Hepatic stellate cell (primary cell): ENCODE results near the gene SPRY4.
"Not testable (repeated sequence)": the region's sequence is repeated elsewhere in the genome, so short reads cannot be mapped to it uniquely, and the experiment has no call there.

Experiments used
- DNase-seq: peaks from one replicate; pipeline ENCODE4 v3.0.0; 2011; ENCODE audit warnings: low spot score

SPRY4 gene

DNA sequence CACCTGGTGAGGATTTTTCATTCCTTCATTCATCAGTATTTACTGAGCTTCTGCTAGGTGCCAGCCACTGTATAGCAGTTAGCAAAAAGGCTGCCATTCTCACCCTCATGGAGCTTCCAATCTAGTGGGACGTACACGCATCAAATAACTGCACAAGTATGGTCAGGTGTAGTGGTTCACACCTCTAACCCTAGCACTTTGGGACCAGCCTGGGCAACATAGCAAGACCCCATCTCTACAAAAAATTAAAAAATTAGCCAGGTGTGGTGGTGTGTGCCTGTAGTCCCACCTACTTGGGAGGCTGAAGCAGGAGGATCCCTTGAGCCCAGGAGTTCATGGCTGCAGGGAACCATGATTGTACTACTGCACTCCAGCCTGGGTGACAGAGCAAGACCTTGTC, 8.9 kb upstream of the SPRY4 start:
- DNase-seq = not testable (repeated sequence)

DNA sequence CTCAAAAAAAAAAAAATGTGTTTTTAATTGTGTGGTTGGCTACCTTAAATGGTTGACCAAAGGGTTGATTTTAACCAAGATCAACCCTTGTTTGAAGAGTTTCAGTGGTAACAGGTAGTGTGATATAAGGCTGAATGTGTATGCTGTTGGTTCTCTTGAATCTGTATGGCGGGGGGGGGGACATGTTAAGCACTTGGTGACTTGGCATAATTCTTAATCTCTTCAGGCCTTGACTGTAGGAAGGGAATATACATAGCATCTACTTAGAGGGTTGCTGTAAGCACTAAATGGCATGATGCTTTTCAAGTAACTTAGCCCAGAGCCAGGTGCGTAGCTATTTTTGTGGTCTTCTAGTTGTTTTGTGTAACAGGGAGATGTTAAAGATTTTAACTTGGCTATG, 5.6 kb upstream of the SPRY4 start:
- DNase-seq = no peak

DNA sequence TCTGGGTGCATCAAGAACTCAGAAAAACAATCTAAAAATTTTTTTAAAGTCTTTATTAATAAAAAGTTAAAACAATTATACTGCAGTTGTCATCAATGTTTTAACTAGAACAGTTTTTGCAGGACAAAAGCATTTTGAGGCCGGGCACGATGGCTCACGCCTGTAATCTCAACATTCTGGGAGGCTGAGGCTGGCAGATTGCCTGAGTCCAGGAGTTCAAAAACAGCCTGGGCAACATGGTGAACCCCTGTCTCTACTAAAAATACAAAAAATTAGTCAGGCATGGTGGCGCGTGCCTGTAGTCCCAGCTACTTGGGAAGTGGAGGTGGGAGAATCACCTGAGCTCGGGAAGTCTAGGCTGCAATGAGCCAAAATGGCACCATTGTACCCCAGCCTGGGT, 5.2 kb upstream of the SPRY4 start:
- DNase-seq = no peak

DNA sequence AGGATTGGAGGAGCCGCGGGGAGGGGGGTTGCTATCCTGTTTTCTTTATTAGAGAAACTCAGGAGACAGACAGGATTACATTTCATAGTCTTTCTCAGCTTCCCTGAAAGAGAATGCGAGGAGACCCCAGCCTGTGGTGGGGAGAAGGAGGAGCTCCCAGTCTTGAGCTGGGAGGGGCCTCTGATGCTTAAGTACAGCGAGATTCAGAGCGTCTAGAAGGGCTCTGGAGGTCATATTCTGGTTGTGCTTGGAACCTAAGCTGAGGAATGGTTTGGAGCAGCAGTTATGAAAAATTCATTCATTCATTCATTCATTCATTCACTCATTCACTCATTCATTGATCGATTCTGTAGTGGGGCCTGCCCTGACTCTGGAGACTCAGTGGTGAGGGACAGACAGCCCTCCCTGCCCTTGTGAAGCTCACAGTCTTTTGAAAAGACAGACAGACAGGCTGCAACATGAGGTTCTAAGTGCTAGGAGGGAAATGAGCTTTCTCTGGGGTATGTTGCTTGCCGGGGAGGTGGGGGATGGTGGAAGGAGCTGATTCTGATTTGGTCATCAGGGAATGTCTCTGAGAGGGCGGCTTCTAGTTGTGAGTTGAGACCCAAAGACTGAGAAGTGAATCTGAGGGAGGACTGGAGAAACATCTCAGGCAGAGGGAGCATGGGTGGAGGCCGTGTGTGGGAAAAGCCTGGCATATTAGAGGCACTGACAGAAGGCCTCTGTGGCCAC, 2.5 kb upstream of the SPRY4 start:
- DNase-seq = peak; percentile 73

DNA sequence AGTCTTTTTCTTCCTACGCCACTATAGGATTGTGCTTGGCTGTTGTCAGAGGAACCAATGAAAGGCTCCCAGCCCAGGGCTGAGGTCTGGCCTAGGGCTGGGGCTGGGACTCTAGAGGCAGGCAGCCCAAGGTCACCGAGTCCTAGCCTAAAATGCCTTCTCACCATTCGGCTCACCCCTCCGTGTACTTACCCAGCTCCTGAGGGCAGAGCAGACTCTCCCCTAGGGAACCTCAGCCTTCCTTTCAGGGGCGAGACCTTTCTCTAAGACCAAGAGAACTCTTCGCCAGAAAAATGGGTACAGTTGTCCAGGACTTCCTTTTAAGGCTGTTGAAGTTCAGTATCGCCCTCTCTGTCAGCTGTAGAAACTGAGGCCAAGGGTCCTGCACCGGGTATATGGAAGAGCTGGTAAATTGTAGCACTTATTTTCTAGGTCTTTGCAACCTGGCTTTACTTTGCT, 1.7 kb upstream of the SPRY4 start:
- no peak for DNase-seq

DNA sequence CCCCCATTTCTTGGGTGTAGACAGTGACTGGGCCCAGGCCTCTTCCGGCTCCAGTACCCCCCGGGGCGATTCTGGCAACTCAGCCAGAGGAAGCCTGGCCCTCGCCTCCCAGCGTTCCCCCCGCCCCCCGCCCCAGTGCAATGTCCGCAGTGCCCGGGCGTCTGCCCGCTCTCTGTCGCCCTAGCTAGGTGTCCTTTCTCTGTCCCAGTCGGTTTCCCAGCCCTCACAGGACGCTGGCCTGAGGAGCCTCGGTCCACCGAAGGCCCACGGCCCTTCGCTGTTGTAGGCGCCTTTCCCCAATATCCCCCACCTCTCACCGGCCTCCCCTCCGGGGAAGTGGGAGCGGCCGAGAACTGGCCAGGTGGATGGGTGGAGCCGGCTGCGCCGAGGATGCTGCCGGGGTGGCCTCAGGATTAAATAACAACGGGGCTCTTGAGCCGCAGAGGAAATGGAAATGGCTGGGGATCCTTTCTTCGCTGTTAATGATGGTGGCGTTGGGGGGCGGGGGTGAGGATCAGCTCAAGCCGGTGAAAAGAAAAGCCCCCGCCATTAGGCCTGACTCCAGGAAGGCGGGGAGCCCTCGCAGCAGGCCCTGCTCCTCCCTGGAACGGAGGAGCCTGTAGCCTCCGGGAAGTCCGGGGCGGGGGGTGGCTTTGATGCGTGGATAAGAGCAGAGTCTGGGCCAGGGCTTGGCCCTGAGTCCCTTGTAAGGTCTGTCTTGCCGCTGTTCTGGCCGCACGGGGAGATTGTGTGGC, 1.1 kb upstream of the SPRY4 start:
- DNase-seq = peak; percentile 74

DNA sequence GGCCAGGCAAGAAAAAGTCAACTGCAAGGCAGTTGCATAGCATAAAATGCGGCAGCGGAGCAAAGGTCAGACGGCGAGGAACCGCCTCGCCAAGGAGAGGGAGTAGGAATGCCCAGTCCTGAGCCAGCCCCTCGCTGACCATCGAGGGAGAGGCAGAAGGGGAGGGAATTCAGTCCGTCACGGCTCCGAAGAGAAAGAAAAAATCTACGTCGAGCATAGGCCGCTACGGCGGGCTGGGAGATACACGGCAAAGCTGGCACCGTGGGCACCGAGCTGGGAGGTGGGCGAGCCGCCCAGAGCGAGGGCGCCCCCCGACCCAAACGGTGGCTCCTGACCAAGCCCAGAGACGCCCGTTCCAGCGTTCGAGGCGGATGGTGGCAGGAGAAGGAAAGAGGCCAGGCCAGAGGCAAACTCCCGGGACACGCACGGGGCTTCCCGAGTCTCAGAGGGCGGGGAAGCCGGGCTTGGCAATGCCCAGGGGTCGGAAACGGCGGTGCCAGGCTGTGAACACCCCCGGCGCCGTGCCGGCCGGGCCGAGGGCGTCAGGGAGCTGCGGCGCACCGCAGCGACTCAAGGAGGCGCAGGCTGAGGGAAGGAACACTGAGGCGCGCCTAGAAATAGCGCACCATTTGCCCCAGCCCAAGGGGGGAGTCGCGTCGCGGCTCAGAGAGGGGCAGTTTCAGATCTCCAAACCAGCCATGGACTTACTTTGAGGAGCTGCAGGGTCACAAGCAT, 518 bp downstream of the SPRY4 start:
- no peak for DNase-seq

DNA sequence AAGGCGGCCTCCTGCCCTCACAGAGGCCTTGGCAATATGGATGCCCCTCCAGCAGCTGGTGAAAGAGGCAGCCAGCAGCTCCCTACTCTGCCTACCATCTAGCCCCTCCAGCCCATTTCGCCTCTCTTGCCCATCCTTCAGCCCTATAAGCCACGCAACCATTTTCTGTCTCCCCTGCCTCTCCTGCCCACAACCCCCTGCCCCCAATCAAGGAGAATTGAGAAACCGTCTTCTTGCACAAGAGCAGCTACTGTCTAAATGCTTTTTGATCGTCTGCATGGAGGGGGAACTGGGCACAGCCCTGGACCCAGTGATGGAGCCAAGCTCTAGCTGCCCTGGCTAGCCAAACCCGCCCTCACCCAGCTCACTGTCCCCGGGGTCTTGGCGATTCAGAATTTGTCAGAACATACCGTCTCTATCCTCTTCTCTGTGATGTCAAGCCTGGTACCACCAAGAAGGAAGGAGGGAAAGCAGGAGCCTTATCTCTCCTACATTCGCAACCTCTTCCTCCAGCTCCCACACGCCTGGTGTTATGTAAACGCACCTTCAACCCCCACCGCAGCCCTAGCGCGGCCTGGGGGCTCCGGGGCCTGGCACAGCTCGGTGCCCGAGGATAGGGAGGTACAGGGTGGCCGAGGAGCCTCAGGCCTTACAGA, 1.2 kb downstream of the SPRY4 start:
- DNase-seq = no peak

DNA sequence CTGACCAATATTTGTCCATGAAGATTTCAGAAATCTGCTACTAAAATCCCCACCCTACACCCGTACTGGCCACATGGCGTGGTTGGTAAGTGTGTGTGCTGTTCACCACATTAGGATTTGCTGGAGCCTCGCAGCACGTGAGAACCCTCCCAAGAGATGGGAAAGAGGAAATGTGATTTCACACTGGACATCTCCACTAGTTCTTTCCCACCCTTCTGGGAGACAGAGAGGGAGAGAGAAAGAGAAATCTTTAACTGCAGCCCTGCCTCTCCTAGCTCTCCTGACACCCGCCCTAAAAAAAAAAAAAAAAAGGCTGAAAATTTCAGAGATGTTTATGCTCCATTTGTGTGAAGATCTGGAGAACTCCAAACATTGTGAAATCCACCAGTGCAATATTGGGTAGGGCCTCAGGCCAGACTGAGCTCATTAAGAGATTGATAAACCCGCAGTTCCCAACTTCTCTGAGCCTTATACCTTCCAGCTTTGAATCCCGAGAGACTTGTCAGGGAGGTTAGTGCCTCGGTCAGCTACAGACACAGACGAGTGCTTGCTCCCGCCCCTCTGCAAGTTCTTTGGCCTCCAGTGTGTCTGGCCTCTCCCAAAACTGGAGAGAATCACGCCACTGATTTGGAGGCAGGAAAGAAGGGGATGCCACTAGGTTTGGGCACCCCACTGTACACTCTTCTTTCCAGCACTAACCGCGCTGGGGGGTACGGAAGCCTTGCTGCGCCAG, 1.9 kb downstream of the SPRY4 start:
- no peak for DNase-seq

DNA sequence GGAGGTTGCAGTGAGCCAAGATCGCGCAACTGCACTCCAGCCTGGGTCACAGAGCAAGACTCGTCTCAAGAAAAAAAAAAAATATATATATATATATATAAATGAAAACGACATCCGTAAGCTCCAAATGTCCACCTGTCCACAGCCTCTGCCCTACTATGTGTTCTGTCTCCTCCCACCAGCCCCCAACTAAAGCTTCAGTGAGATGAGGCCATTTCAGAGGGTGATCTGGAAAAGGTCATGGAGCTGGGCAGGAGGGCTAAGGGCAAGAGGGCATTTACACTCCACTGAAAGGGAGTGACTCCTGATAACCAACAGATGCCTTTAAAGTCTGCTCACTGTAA, 2.4 kb downstream of the SPRY4 start:
- no peak for DNase-seq

DNA sequence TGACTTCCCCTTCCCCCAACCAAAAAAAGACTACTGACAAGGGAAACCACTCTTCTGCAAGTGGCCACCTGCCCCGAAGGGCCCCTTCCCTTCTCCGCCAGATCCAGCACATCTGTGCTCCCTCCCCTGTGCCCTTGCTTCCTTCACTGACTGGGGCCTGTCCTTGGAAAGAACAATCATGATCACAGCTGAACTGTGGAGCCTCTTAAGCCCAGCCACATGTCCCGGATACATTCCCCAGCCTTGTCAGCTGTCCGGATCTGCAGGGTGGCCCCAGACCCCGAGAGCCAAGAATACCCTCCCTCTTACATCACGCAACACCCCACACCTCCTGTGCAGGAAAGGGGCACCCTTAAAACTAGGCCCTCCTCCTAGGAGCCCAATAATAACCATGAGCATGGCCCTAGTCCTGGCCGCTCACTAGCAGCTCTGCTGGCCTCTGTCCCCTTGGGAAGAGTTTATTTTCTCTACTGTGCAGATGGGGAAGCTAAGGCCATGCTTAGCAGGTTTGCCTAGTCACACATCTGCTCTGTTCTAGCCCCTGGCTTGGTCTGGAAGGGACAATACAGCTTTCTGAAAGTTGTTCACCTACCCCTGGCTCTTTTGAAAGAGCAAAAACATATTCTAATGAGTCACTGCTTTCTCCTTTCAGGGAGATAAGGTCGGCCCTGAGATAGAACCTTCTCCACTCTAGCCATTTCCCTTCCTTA, 3.8 kb downstream of the SPRY4 start:
- DNase-seq = no peak

DNA sequence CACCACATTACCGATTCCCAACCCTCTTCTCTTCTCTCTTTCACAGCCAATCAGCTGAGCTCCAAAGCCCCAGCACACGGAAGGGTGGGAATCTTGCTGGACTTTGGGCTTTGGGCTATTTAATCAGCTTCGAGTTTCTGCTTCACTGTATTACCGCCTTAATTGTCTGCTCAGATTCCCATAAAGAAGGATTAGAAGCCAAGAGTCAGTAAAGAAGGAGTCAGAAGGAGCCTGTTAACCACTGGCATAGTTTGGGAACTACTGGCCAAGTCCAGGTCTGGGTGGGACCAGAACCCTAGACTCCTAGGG, 4.4 kb downstream of the SPRY4 start:
- DNase-seq = no peak

DNA sequence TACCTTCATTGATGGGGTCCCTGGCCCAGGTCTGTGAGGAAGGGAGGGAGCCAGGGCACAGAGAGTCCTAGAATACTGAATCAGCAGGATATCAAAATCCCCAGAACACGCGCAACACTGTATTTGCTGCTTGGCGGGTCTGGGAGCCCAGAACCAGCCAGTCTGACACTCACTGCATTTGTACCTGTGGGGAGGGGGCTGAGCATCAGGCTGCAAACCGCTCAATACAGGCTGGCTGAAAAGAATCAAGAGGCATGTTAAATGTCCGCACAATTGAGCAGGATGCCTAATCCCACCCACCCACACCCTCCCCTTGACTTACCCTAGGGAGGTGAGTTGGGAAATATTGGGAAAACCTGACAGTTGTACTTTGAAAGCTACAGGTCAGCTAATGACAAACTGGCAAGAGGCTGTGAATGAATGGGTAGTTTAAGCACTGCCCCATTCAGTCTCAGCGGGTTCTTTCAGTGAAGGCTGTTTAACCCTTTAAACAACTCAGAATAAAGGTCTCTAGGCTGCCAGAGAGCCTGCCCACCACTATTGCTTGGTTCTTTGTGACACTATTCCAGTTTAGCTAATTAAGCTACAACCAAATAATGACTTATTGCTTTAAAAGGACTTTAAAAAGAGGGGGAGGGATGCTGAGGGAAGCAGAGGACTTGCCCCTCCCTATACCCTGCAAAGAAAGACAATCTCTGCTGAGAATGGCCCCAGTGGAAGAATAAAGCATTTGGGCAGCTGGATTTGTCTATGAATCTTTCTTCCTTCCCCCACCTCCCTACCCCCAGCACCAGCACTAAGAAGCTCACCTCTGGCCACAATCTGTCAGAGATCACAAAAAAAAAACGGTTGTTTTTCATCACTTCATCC, 5.0 kb downstream of the SPRY4 start:
- no peak for DNase-seq

DNA sequence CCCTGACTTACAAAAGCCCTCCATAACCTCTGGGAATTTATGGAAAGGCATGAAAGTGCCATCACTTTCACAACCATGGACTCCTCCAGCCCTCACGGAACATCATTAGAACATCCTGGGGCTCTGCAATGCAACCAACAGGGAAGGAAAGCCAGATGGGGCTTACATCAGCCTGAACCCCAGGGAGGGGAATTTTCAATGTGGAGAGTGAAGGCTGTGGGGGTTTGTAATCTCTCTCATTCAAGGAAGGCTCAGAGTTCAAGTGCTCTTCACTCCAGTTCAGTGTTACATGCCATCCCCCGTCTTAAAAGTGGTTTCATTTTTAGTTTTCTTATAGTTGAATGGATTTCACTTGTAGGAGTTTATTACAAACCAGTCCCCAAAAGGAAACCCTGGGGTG, 5.7 kb downstream of the SPRY4 start:
- no peak for DNase-seq

DNA sequence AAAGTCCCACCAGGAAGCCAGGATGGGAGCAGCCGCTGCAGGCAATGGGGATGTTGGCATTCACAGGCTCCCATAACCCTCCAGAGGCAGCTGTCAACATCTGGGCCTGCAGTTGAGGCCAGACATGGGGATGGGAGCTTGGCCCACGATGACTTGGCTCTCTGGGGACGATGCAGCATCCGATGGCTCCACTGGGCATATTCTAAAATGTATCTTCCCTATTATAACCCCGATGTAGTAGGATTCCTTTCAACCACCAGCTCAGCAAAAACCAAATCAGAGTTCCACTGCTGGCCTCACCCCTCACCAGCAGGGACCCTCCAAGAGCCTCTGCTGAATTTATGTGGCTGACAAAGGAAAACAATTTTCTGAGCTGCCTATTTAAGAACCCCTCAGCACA, 7.1 kb downstream of the SPRY4 start:
- no peak for DNase-seq

DNA sequence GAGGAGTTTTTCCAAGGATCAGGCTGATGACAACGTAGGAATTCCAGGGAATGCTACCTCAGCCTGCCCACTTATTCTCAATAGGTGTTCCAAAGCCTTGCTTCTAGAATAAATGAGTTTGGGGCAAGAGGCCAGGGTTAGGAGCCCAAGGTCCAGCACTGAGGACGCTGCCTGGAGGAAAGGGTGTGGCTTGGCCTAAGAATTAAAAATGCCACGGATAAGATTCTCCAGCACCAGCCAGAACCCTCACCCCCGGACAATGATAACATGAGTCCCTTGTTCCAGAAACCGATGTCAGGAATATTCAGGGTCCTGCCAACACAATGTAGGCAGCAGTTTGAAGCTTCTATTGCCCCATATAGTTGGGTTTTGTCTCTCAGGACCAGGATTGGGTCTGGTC, 7.6 kb downstream of the SPRY4 start:
- DNase-seq = no peak

DNA sequence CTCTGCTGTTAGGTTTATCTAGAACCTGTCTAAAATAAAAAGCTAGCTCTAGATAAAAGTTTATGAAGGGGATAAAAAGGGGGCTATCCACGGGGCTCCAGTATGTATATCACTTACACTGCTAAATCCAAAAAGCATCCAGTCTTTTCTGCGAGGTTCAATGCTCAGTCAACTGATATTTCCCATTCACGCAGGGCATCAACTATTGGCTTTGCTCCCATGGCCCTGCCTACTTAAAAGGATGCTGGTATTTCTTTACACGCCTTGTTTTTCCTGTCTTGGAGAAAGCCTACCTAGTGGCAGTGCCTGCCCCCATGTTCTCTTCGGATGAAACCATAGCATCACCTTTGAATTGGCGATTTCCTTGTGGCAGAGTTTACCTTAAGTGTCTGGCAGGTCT, 8.1 kb downstream of the SPRY4 start:
- DNase-seq = no peak

DNA sequence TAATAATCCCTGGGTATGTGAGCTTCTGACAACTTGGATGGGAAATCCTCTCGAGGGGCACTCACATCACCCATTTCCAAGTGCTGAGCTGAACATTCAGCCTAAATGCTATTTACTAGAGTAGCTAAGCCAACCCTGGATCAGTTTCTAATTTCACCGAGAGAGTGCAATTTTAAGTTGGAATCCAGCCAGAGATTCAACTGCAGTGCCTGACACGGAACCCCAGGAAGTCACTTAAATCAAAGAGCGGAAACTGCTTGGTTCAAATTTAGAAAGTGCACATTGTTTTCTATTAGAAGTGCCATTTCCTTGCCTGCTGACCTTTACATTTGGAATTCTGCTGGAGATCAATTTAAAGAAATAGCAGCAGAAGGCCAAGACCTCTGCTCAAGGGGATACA, 8.8 kb downstream of the SPRY4 start:
- no peak for DNase-seq

DNA sequence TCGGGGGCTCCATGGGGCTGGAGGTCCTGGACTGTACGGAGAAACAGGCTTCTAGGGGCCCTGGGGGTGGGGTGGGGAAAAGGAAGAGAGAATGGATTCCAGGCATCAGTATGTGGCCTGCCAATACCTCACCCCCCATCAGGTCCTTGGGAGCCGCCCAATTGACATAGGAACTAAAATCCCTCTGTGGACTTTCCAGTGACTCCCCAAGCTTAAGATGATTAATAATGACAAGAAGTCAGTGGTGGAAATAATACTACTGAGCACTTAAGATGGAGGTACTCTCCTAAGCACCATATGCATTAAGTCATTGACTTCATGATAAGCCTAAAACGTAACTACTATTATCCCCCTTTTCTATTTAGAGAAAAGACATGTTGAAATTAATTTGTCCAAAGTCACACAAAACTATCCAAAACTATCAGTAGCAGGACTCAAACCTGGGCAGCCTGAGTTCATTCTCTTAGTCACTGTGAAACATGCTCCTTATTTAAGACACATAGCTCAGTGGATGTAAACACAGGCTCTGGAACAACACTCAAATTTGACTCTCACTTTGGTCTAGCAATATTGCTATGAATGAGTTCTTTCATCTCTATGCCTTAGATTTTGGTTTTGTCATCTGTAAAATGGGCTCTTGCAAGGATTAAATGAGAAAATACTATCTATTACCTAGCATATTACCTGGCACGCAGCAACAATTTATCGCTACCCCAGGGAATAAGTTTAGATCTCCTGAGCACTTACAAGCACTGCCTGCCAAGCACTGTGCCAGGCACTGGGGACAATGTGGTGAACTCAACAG, 9.5 kb downstream of the SPRY4 start:
- no peak for DNase-seq

DNA sequence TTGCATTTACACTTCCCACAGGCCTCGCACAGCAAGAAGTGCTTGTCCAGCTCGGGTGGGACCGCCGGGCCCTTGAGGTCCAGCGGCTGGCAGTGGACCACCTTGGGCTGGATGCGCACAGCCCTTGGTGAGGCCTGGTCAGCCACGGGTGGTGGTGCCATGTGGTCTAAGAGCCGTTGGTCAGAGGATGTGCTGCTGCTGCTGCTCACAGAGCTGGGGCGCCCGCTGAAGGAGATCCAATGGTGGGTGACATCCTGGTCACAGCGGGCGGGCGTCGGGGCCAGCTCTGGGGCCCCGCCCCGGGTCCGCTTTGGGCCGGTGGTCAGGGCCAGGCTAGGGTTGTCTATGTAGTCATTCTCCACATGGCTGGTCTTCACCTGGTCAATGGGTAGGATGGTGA, 10.2 kb downstream of the SPRY4 start:
- no peak for DNase-seq
